ENCODE data around the gene FAM120A.

The FAM120A gene

GRCh38 chr9:93572221-93572620 lies 120.7 kb downstream of the FAM120A start:
- TF ChIP-seq EZH2phosphoT487 (IDR thresholded peaks at IDR 0.05; ENCODE audit: borderline replicate concordance) (no peak), CTCF (conservative IDR thresholded peaks at IDR 0.05; ENCODE audit: low read length) (no peak)
- Histone ChIP-seq H3K9me3 (ENCODE audit: insufficient read depth, low read depth, low read length) (no peaks in the 10 kb centered on the region), H3K9me2 (replicated peaks; ENCODE audit: low read depth, low read length) (no peaks in the 10 kb centered on the region), H2AFZ (ENCODE audit: low read length) (no peak overlapping the region), H3K36me3 (ENCODE audit: insufficient read depth, low read length) (no peaks in the 10 kb centered on the region), H4K20me1 (ENCODE audit: insufficient read depth, low read length, poor library complexity, severe bottlenecking) (no peaks in the 10 kb centered on the region), H3K9ac (ENCODE audit: low read depth, low read length, poor library complexity, severe bottlenecking) (no peak overlapping the region), H3K4me1 (ENCODE audit: insufficient read depth, low read length, poor library complexity, severe bottlenecking) (peaks cover 18% of the 10 kb centered on the region), H3F3A (ENCODE audit: low read depth) (no peaks in the 10 kb centered on the region), H3K27me3 (ENCODE audit: insufficient read depth, low read length, poor library complexity, severe bottlenecking) (no peaks in the 10 kb centered on the region), H3K79me2 (ENCODE audit: insufficient read depth, low read length) (peaks cover 23% of the 10 kb centered on the region), H3K4me3 (ENCODE audit: low read length, poor library complexity, severe bottlenecking) (no peak overlapping the region), H3K4me2 (ENCODE audit: low read depth, low read length, poor library complexity, severe bottlenecking) (no peak overlapping the region)

GRCh38 chr9:93572636-93573515 lies 121.4 kb downstream of the FAM120A start:
- Histone ChIP-seq H3K79me2 (ENCODE audit: insufficient read depth, low read length) (peaks cover 25% of the 10 kb centered on the region), H3F3A (ENCODE audit: low read depth) (no peaks in the 10 kb centered on the region), H4K20me1 (ENCODE audit: insufficient read depth, low read length, poor library complexity, severe bottlenecking) (peaks cover 3% of the 10 kb centered on the region), H3K9me3 (ENCODE audit: insufficient read depth, low read depth, low read length) (no peaks in the 10 kb centered on the region), H3K4me3 (ENCODE audit: low read length, poor library complexity, severe bottlenecking) (no peak overlapping the region), H3K36me3 (ENCODE audit: insufficient read depth, low read length) (no peaks in the 10 kb centered on the region), H3K4me1 (ENCODE audit: insufficient read depth, low read length, poor library complexity, severe bottlenecking) (peaks cover 18% of the 10 kb centered on the region), H3K4me2 (ENCODE audit: low read depth, low read length, poor library complexity, severe bottlenecking) (no peak overlapping the region), H3K27me3 (ENCODE audit: insufficient read depth, low read length, poor library complexity, severe bottlenecking) (no peaks in the 10 kb centered on the region), H3K9ac (ENCODE audit: low read depth, low read length, poor library complexity, severe bottlenecking) (no peak overlapping the region), H3K9me2 (replicated peaks; ENCODE audit: low read depth, low read length) (no peaks in the 10 kb centered on the region), H2AFZ (ENCODE audit: low read length) (no peak overlapping the region)
- TF ChIP-seq CTCF (conservative IDR thresholded peaks at IDR 0.05; ENCODE audit: low read length) (no peak), EZH2phosphoT487 (IDR thresholded peaks at IDR 0.05; ENCODE audit: borderline replicate concordance) (no peak)

- peaks cover 23% of the 10 kb centered on the region for H3K4me1 ChIP-seq (ENCODE audit: insufficient read depth, low read length, poor library complexity, severe bottlenecking)
- no peaks in the 10 kb centered on the region for H3K9me2 ChIP-seq (replicated peaks; ENCODE audit: low read depth, low read length)
- H3K9ac ChIP-seq (ENCODE audit: low read depth, low read length, poor library complexity, severe bottlenecking) = no peak overlapping the region
- H3K27me3 ChIP-seq (ENCODE audit: insufficient read depth, low read length, poor library complexity, severe bottlenecking) = no peaks in the 10 kb centered on the region
- peaks cover 9% of the 10 kb centered on the region for H4K20me1 ChIP-seq (ENCODE audit: insufficient read depth, low read length, poor library complexity, severe bottlenecking)
- H3K9me3 ChIP-seq (ENCODE audit: insufficient read depth, low read depth, low read length) = no peaks in the 10 kb centered on the region
- no peak overlapping the region for H3K4me2 ChIP-seq (ENCODE audit: low read depth, low read length, poor library complexity, severe bottlenecking)
- no peaks in the 10 kb centered on the region for H3F3A ChIP-seq (ENCODE audit: low read depth)
- peaks cover 30% of the 10 kb centered on the region for H3K79me2 ChIP-seq (ENCODE audit: insufficient read depth, low read length)
- H2AFZ ChIP-seq (ENCODE audit: low read length) = no peak overlapping the region
- no peaks in the 10 kb centered on the region for H3K36me3 ChIP-seq (ENCODE audit: insufficient read depth, low read length)
- no peak for TF ChIP-seq EZH2phosphoT487 (IDR thresholded peaks at IDR 0.05; ENCODE audit: borderline replicate concordance)
- no peak for TF ChIP-seq CTCF (conservative IDR thresholded peaks at IDR 0.05; ENCODE audit: low read length)
- no peak overlapping the region for H3K4me3 ChIP-seq (ENCODE audit: low read length, poor library complexity, severe bottlenecking)
These were observed 122.0 kb downstream of the FAM120A start for GRCh38 chr9:93573516-93573828.
